ENCODE measurements around the gene SLITRK6. TPM values are rescaled to one million over a fixed set of nuclear protein-coding genes. Genes with fewer than 3 reads are reported as not detected.

Gene SLITRK6
- total RNA-seq, 1 experiment from 2014 or later, result not detected

DNA sequence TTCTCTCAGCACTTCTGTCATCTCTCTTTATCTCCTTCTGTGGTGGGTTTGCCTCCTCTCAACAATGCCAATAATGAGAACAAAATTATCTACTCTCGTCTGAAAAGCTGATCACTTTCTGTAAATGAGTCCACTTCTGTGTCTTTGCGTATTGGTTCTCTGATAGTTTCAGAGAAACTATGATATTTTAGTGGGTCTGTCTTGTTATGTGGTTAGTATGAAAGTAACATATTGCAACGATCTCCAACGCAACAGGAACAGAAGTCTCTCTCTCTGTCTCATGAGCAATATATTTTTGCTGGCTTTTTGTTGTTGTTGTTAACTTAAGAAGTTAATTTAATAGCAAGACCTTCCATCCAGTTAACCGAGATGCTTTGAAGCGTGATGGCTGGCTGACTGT is 47.8 kb upstream of the SLITRK6 start (continued):
- TF ChIP-seq EZH2phosphoT487 (IDR thresholded peaks at IDR 0.05; ENCODE audit: borderline replicate concordance), result no peak
- TF ChIP-seq ELF1 (IDR thresholded peaks at IDR 0.05; ENCODE audit: borderline replicate concordance, low read depth), result no peak
- TF ChIP-seq SRF (IDR thresholded peaks at IDR 0.05; ENCODE audit: low read depth), result no peak
- TF ChIP-seq RAD21 (IDR thresholded peaks at IDR 0.05; ENCODE audit: low read depth), result no peak
- TF ChIP-seq ZNF274 (IDR thresholded peaks at IDR 0.05; ENCODE audit: low read depth, low read length), result no peak
- TF ChIP-seq SIN3A (IDR thresholded peaks at IDR 0.05; ENCODE audit: low read depth), result no peak
- TF ChIP-seq YY1 (IDR thresholded peaks at IDR 0.05; ENCODE audit: extremely low read depth, insufficient replicate concordance, low read depth, low read length), result no peak
- no peak for TF ChIP-seq CEBPB (IDR thresholded peaks at IDR 0.05; ENCODE audit: low read depth)
- no peak for TF ChIP-seq EGR1 (IDR thresholded peaks at IDR 0.05; ENCODE audit: low read depth)

DNA sequence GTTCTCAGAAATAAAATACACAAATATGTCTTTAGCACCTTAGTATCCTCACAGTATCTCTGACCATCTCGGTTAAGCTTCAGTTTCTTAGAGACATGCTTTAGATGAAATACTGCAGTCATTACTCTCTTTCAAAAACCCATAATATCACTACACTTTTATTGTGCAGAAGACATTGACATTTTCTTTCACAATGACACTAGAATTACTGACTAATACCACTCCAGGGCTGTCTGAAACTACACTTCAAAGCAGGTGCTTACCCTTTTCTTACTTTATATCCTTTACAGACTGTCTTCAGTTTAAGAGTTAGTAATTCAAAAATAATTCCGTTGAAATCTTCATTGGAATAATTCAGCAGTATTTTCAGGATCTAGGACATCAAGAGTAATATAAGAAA is 42.2 kb upstream of the SLITRK6 start:
- Histone ChIP-seq H4K20me1 (ENCODE audit: insufficient read depth) (no peaks in the 10 kb centered on the region), H3K36me3 (ENCODE audit: control insufficient read depth in 1 of 2, insufficient read depth in 2 of 2, low read length in 2 of 2) (no peaks in the 10 kb centered on the region), H3K9me3 (ENCODE audit: control insufficient read depth in 1 of 2, insufficient read depth in 1 of 2, low read depth in 1 of 2, low read length in 2 of 2) (no peaks in the 10 kb centered on the region; a peak in 1 of 4 replicates), H3K4me2 (ENCODE audit: low read length) (no peak overlapping the region), H3K27ac (ENCODE audit: low read depth, low read length) (no peak overlapping the region), H3K9ac (ENCODE audit: low read length) (no peak overlapping the region), H3K9me2 (ENCODE audit: insufficient read depth) (no peaks in the 10 kb centered on the region), H3K79me2 (ENCODE audit: insufficient read depth, low read length) (no peaks in the 10 kb centered on the region), H3K27me3 (ENCODE audit: insufficient read depth, low read length) (no peaks in the 10 kb centered on the region), H3K4me1 (ENCODE audit: control insufficient read depth in 1 of 2, insufficient read depth in 2 of 2, low read length in 2 of 2) (no peaks in the 10 kb centered on the region), H2AFZ (ENCODE audit: low read depth, low read length, poor library complexity, severe bottlenecking) (no peak overlapping the region), H3K4me3 (replicated peaks in 1 of 2; ENCODE audit: low read depth in 1 of 2, low read length in 2 of 2) (no peak overlapping the region)
- no TSS peak for BruUV-seq (replicated peaks)
- DNase-seq (ENCODE audit: low read depth, low spot score) (no peak), ATAC-seq (no peak)
- POLR2A ChIA-PET, result no interaction called here
- intact Hi-C loops (cut with micrococcal nuclease), result no loop called here
- RAD21 ChIA-PET (ENCODE audit: low non-redundant PET in 1 of 2, low total read pairs in 2 of 2, uncharacterized antibody in 2 of 2, unreplicated experiment in 2 of 2), result no interaction called here
- TF ChIP-seq CBX3 (IDR thresholded peaks at IDR 0.05; ENCODE audit: low read depth) (no peak), RAD21 (IDR thresholded peaks at IDR 0.05; ENCODE audit: low read depth) (no peak), ZFX (IDR thresholded peaks at IDR 0.05) (no peak), YY1 (IDR thresholded peaks at IDR 0.05; ENCODE audit: extremely low read depth, insufficient replicate concordance, low read depth, low read length) (no peak), ELF1 (IDR thresholded peaks at IDR 0.05; ENCODE audit: borderline replicate concordance, low read depth) (no peak)
- TF ChIP-seq, protein P1, sequence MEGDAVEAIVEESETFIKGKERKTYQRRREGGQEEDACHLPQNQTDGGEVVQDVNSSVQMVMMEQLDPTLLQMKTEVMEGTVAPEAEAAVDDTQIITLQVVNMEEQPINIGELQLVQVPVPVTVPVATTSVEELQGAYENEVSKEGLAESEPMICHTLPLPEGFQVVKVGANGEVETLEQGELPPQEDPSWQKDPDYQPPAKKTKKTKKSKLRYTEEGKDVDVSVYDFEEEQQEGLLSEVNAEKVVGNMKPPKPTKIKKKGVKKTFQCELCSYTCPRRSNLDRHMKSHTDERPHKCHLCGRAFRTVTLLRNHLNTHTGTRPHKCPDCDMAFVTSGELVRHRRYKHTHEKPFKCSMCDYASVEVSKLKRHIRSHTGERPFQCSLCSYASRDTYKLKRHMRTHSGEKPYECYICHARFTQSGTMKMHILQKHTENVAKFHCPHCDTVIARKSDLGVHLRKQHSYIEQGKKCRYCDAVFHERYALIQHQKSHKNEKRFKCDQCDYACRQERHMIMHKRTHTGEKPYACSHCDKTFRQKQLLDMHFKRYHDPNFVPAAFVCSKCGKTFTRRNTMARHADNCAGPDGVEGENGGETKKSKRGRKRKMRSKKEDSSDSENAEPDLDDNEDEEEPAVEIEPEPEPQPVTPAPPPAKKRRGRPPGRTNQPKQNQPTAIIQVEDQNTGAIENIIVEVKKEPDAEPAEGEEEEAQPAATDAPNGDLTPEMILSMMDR (IDR thresholded peaks at IDR 0.05 in 2 of 3, conservative IDR thresholded peaks at IDR 0.05 in 1 of 3; ENCODE audit: borderline replicate concordance in 1 of 3, insufficient read depth in 1 of 3, low read depth in 2 of 3, low read length in 2 of 3), result no peak
- CTCF ChIA-PET, result no interaction called here
